ENCODE data around the gene HERC4.

The HERC4 gene, protein sequence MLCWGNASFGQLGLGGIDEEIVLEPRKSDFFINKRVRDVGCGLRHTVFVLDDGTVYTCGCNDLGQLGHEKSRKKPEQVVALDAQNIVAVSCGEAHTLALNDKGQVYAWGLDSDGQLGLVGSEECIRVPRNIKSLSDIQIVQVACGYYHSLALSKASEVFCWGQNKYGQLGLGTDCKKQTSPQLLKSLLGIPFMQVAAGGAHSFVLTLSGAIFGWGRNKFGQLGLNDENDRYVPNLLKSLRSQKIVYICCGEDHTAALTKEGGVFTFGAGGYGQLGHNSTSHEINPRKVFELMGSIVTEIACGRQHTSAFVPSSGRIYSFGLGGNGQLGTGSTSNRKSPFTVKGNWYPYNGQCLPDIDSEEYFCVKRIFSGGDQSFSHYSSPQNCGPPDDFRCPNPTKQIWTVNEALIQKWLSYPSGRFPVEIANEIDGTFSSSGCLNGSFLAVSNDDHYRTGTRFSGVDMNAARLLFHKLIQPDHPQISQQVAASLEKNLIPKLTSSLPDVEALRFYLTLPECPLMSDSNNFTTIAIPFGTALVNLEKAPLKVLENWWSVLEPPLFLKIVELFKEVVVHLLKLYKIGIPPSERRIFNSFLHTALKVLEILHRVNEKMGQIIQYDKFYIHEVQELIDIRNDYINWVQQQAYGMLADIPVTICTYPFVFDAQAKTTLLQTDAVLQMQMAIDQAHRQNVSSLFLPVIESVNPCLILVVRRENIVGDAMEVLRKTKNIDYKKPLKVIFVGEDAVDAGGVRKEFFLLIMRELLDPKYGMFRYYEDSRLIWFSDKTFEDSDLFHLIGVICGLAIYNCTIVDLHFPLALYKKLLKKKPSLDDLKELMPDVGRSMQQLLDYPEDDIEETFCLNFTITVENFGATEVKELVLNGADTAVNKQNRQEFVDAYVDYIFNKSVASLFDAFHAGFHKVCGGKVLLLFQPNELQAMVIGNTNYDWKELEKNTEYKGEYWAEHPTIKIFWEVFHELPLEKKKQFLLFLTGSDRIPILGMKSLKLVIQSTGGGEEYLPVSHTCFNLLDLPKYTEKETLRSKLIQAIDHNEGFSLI

DNA sequence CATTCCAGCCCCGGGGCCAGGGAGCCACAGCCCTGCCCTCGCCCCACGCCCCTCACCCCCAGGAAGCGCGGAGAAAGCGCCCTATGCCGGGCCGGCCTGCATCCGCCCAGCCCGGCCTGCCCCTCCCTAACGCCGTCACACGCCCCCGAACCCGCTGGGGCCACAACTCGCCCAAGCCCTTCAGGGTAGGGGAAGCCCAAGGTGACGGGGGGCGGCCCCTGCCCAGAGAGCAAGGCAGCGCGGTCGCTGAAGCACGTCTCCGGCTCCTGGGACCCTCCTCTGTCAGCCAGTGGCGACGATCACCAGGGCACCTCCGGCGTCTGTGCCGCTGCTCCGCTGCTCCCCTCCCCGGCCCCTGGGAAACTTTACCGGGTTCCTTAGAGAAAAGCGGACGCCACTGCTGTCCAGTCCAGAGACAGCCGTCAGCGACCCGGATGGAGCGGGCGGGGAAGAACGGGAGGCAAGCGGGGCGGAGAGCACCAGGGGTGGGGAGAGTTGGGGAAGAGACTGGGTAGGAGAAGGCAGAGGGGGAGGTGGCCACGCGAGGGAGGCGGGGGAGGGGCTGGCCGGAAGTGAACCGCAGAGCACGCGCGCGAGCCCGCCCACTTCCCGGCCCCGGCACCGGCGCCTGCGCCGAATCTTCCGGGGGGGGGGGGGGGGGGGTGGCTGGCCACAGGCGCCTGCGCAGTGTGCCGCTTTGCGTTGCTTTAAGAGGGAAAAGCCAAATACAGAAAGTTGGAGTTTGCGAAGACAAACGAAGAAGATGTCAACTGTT lies at the start of gene HERC4:
Gene HERC4 (minus strand): TSS at position 509 of the 775 bp plus-strand sequence. CDS start 2,175 bp downstream, outside the sequence.
- DNase-seq (ENCODE audit: low spot score) = peak; percentile 93

DNA sequence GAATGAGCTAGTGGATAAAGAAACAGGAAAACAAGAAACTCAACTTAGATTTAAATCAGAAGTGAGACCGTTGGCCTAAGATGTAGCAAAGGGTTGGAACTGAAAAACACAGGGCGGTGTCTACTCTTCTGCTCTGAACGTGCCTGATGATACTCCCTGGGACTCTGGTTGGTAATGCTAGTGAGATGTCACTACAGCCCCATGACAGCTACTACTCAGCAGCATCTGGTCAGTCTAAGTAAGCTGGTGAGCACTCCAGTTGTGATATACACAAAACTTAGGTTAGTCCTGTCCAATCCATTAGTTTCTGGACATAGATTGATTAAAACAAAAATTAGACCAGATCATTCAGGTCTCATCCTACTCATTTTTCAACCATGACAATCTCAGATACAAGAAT lies 49.6 kb upstream of the HERC4 start:
- DNase-seq (ENCODE audit: low spot score) = no peak

DNA sequence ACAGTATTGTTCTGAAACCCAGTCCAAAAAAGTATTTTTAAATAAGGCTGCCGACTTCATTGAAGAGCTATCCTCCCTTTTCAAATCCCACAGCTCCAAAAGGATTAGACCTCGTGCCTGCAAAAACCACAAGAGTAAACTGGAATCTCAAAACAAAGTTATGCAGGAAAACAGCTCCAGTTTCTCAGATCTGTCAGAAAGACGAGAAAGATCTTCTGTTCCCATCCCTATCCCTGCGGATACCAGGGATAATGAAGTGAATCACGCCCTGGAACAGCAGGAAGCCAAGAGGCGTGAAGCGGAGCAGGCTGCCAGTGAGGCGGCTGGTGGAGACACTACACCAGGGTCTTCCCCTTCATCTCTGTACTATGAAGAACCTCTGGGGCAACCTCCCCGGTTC lies 46.8 kb upstream of the HERC4 start:
- DNase-seq (ENCODE audit: low spot score) = no peak

DNA sequence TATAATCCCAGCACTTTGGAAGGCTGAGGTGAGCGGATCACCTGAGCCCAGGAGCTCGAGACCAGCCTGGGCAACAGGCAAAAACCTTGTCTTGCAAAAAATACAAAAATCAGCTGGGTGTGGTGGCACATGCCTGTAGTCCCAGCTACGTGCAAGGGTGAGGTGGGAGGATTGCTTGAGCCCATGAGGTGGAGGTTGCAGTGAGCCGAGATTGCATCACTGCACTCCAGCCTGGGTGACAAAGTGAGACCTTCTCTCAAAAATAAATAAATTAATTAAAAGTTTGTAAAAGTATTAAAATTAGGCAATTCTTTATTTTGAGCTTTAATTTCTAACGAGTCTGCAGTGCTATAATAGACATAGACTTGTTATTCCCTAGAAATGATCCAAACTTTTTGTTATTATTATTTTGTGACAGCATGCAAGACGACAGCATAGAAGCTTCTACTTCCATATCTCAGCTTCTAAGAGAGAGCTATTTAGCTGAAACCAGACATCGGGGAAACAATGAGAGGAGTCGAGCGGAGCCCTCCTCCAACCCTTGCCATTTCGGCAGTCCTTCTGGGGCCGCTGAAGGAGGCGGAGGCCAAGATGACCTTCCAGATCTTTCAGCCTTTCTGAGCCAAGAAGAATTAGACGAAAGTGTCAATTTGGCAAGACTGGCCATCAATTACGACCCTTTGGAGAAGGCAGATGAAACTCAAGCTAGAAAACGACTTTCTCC lies 46.1 kb upstream of the HERC4 start:
- no peak for DNase-seq (ENCODE audit: low spot score)

DNA sequence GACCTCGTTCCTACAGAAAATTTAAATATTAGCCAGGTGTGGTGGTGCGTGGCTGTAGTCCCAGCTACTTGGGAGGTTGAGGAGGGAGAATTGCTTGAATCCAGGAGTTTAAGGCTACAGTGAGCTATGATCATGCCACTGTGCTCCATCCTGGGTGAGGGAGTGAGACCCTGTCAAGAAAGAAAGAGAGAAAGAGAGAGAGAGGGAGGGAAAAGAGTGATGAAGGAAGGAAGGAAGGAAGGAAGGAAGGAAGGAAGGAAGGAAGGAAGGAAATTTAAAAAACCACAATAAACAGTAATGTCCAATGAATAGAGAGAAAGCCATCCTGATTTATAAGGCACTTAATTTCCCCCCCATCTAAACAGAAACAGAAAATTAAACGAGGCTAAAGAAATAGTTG lies 43.6 kb upstream of the HERC4 start:
- no peak for DNase-seq (ENCODE audit: low spot score)

DNA sequence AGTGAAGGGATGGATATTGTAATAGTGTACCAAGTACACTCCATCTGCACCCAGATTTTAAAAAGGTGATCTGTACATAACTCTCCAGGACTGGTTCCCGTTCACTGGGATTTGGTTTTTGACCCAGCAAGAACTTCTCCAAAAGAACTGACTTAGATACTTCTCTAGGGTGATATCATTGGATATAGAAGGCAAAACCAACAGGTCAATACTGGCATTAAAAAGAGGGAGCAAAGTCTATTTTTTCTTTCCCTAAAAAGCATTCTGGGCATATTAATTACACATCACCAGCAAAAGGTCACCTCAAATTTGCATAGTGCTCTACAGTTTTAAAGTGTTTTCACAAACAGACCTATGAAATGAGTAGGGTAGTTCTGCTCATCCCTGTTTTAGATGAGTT lies 37.8 kb upstream of the HERC4 start:
- no peak for DNase-seq (ENCODE audit: low spot score)

DNA sequence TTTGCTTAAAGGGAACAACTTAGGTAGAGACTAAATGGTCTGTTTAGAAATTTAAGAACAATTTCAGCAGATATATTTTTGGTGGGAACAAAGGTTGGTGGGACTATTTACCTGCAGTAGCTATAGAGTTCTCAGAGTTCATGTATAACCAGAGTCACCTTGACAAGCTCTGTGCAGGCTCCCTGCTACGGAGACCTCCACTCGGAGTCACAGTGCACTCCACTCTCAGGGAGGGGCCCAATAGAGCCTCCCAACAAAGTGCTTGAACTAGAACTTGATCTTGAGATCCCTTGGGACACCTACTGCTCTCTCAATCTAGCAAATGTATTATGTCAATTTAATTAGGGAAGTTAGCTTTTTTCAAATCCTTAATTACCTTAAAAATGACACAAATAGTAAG lies 36.5 kb upstream of the HERC4 start:
- DNase-seq (ENCODE audit: low spot score) = no peak

DNA sequence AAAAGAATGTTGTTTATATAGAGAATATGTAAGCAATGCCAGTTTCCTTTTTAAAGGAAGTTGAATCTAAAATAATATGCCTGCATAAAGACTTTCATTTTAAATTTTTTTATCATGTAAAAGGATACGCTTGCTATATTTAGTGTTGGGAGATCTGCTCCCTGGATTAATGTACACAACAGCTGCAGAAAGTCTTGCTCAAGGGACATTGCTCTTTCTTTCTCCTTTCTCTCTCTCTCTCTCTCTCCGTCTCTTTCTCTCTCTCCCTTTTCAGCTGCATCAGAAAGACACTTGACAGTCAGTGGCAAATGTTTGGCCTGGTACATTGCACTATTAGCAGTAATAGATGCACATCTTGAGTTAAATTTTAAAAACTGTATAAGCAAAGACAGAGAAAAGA lies 34.9 kb upstream of the HERC4 start:
- DNase-seq (ENCODE audit: low spot score) = no peak

DNA sequence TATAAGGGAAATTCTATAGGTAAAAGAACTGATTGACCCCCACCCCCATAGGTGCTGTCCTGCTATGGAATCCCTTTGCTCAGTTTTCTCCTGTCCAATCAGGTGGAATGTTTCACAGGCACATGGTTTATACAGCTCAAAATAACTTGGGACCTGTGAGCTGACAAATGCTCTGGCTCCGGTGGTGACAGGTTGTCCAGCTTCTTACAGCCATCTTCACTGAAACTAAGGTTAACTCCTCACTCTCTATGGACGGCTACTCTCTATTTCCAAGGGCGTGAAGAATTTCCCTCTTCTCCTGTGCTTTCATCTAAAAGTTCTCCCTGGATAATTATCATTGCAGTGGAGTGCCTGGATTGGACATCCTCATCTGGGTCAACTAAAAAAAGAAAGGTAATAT lies 34.2 kb upstream of the HERC4 start, which contains the start of gene MYPN:
Gene MYPN (plus strand): TSS at position 158 of the 400 bp plus-strand sequence. CDS start 11,951 bp downstream, outside the sequence.
- no peak for DNase-seq (ENCODE audit: low spot score)

DNA sequence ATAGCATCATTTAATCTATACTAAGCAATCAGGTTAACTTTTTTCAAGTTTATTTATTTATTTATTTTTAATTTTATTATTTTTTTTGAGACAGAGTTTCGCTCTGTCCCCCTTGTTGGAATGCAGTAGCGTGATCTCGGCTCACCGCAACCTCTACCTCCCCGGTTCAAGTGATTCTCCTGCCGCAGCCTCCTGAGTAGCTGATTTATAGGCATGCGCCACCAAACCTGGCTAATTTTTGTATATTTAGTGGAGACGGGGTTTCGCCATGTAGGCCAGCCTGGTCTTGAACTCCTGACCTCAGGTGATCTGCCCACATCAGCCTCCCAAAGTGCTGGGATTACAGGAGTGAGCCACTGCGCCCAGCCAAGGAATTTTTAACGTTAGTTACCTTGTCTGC lies 33.6 kb upstream of the HERC4 start:
- no peak for DNase-seq (ENCODE audit: low spot score)

DNA sequence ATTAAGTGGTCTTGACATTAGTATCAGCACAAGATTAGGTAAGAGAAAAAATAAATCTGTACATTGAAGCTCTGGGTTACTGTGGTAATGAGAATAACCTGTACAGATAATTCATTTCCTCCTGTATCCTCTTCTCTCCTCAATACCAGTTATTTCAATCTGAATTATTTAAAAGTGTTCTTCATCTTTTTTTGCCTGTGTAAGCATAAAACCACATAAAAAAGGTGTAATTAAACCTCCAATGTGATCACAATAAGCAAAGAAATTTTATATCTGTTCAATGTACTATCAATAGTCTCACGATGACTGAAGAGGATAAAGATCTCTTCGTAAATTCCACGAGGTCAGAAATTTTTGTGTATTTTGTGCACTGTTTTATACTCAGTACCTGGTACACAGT lies 33.0 kb upstream of the HERC4 start:
- no peak for DNase-seq (ENCODE audit: low spot score)

DNA sequence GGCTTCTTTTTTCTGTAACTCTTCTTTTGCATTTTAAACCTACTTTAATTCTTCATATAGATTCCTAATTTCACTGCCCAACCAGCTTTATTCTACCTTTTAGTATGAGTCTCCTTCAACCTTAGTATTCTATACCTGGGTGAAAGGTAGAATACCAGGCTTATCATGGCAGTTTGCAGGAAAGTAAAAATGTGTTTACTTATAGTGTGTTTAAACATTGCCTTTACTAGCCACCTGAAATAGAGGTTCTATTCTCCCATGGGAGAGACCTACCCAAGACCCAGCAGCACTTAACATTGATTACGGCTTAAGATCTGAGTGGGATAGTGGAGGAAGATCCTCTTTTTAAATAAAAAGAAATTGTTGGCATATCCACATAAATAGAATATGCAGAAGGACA lies 32.6 kb upstream of the HERC4 start:
- DNase-seq (ENCODE audit: low spot score) = no peak

DNA sequence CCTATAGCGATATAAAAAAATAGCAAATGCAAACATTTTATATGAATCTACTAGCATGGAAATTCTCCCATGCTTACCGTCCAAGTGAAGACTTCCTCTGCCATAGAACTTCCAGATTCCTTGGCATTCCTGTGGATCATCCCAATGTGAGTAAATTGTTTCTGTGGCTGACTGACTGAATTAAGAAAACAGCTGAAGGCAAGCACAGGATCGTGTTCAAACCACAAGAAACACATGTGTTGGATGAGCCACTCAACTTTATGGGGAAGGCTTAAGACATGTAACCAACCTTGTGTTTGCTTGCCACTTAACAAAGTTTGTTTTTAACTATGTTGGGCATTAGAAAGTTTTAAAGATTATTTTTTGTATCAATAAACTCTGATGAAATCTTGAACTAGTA lies 31.6 kb upstream of the HERC4 start:
- no peak for DNase-seq (ENCODE audit: low spot score)

DNA sequence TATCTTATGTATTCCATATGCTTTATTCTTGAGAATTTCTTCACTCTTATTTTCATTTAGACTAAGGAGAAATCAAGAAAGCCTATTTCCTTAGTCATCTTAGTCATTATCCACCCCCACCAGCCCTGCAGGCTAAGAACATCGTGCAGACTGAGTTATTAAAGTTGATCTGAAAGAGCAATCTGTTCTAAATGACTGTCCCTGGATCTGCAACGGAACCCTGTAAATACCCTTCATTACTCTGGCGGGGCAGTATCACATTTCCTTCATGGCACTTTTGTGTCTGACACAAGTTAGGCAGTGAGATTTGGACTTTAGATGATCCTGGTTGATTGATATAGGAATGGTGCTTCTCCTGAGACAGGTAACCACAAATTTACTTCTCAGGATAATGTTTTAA lies 30.7 kb upstream of the HERC4 start:
- no peak for DNase-seq (ENCODE audit: low spot score)

DNA sequence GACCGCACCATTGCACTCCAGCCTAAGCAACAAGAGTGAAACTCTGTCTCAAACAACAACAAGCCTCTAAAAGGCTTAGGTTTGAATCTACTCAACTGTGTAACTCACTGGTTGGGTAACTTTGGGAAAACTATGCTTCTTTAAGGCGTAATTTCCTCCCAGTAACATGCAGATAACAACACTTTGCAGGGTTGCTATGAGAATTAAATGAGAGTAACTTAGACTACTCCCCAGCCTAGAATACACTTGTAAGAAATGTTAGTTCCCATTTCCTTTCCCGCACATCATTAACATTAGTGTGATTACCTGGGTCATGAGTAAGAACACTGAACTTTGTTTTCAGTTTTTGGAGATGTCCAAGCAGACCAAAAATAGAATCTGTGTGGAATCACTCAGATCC lies 28.8 kb upstream of the HERC4 start:
- no peak for DNase-seq (ENCODE audit: low spot score)

DNA sequence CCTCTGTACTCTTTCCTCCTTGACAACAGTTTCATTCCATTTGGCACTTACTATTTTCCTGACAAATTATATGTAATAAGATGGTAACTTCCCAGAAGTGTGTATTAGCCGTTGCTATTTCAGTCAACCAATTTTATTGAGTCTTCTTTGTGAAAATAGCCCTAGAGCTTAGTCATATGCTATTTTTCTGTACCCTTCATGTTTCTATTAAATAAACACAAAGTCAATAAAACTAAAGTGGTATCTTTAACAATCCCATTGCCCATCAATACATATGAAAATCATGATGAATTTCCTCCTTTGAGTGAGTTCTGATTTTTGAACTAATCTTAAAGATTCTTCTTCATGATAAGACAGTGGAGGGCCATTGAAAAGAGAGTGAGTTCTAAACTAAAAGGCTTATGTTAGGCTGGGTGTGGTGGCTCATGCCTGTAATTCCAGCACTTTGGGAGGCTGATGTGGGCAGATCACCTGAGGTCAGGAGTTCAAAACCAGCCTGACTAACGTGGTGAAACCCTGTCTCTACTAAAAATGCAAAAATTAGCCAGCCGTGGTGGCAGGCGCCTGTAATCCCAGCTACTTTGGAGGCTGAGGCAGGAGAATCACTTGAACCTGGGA lies 28.3 kb upstream of the HERC4 start:
- DNase-seq (ENCODE audit: low spot score) = no peak

DNA sequence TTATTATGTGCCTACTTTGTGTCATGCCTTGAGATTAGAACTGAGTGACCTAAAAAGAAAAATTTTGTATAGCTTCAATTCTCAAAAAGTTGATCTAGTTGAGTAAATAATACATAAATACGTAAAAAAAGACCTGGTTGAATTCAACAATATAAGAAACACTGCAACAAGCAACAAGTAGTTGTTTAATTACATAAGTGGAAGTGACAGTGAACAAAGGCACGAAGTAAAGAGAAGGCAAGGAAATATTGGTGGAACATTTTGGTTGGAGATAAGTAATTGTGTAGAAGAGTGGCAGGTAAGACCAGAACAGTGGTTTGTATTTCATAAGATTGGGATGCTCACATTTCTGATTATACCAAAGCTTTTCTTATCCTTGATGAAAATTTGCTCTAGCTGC lies 26.0 kb upstream of the HERC4 start:
- DNase-seq (ENCODE audit: low spot score) = no peak

DNA sequence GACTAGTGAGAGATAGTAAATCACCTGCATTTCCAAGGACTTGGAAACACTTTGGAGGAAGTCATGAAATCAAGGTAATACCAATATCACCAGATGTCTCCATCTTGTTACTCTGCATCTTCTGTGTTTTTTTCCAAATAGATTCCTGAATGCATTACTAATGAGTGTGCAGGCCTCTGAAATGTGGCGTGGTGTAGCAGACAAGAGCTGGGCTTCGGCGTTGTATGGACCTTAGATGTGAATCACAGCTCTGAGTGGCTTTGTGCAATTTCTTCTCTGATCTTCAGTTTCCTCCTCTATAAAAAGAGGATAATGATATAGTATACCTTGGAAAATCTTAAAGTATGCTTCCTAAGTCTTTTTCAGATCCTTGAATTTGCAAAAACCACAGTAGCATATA lies 24.7 kb upstream of the HERC4 start:
- DNase-seq (ENCODE audit: low spot score) = no peak

DNA sequence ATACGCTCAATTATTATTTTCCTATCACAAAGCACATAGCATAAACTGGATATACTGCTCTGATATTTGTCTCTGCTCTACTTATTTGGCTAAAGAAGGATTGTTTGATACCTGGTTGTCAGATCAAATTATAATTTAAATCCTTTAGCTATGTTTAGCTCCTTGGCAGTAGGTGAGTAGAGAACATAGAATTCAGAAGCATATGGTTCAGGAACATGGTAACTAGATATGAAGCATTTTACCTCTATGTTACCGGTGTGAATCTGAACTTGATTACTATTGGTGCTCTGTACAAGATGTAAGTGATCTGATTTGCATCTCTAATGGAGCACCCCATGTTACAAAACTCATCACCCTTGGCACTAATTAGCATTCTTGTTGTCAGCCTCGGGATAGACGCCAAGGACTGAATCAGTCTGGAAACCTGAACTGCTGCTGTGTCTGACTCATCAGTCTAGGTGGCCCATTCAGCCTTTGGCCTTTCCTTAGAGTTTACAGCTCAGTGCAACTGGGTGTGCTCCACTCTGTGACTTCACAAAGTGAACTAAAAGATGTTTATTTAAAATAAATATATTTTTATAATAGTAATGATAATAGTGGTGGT lies 21.9 kb upstream of the HERC4 start:
- peak; percentile 22 for DNase-seq (ENCODE audit: low spot score)

DNA sequence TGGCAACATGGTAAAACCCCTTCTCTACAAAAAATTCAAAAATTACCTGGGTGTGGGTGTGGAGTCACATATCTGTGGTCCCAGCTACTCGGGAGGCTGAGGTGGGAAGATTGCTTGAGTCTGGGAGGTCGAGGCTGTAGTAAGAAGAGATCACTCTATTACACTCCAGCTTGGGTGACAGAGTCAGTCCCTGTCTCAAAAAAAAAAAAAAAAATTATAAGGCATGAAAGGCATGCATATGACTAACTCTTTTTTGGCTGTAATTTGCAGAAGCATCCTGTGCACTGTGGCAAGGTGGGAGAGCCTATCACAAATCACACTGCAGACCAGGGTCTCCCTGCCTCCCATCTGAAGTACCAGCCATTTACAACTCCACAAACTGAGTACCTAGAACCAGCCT lies 20.1 kb upstream of the HERC4 start:
- DNase-seq (ENCODE audit: low spot score) = no peak

DNA sequence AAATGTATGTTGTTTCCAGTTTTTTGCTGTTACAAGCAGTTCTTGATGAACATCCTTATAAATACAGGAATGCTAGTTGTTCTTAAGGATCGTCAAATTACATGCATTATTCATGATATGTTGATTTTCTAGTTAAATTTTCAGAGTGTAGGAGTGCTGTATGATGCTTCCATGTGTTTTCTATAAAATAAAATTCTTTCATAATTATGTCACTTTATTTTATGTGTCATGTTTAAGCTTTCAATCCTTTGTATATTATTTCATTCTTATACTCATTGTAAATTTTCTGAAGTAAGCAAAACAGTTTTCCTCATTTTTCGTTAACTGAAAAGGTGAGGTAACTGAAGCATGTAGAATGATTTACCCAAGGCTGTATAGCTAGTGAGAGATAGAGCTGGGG lies 17.4 kb upstream of the HERC4 start:
- DNase-seq (ENCODE audit: low spot score) = no peak

All from SW480 (cell line).